ENCODE measurements around the gene CNTN4. TPM values are rescaled to one million over a fixed set of nuclear protein-coding genes. Genes with fewer than 3 reads are reported as not detected.

CNTN4 gene
- total RNA-seq, 1 experiment from 2014 or later, result 1.6 TPM

- Histone ChIP-seq H2BK12ac (ENCODE audit: insufficient read length, low read depth, low read length) (no peak overlapping the region), H3K4ac (ENCODE audit: low read depth, low read length) (no peak overlapping the region), H3K4me2 (ENCODE audit: insufficient read depth, insufficient read length, low read length) (no peak overlapping the region), H3K23me2 (ENCODE audit: insufficient read length, low read depth, low read length, poor library complexity, severe bottlenecking) (no peaks in the 10 kb centered on the region), H2AFZ (ENCODE audit: low read length) (no peak overlapping the region), H2BK15ac (ENCODE audit: low read depth, low read length) (no peak overlapping the region), H3K14ac (ENCODE audit: insufficient read depth, low read length) (no peak overlapping the region), H3K79me1 (ENCODE audit: insufficient read depth, low read depth, low read length, poor library complexity, severe bottlenecking) (no peaks in the 10 kb centered on the region), H4K91ac (ENCODE audit: insufficient read length, low read depth, low read length) (no peak overlapping the region), H3K23ac (ENCODE audit: insufficient read length, low read depth, low read length) (no peak overlapping the region), H4K8ac (replicated peaks; ENCODE audit: insufficient read length, low read depth, low read length) (no peak overlapping the region), H2BK20ac (ENCODE audit: low read depth, low read length, poor library complexity, severe bottlenecking) (no peak overlapping the region), H3K27me3 (ENCODE audit: insufficient read depth, low read length) (no peaks in the 10 kb centered on the region), H3K27ac (ENCODE audit: insufficient read length, low read depth, low read length) (no peak overlapping the region), H3T11ph (ENCODE audit: low read length) (no peak overlapping the region), H4K20me1 (ENCODE audit: control insufficient read depth, insufficient read depth, insufficient read length) (no peaks in the 10 kb centered on the region), H2BK120ac (ENCODE audit: low read depth, low read length, poor library complexity, severe bottlenecking) (no peak overlapping the region), H4K5ac (ENCODE audit: insufficient read length, low read depth, low read length) (no peak overlapping the region), H3K9me3 (ENCODE audit: control insufficient read depth, low read depth, low read length) (no peaks in the 10 kb centered on the region), H3K4me1 (ENCODE audit: insufficient read depth, low read length) (no peaks in the 10 kb centered on the region; the same call in 1 of the 2 replicates), H3K9ac (ENCODE audit: extremely low read depth, insufficient read length, low read length) (no peak overlapping the region), H3K79me2 (ENCODE audit: insufficient read depth, low read length) (no peaks in the 10 kb centered on the region), H3K18ac (ENCODE audit: insufficient read length, low read depth, low read length) (no peak overlapping the region), H3K56ac (ENCODE audit: insufficient read length, low read depth, low read length) (no peak overlapping the region), H2AK5ac (ENCODE audit: insufficient read length, low read length) (no peak overlapping the region), H2BK5ac (ENCODE audit: insufficient read length, low read length) (no peak overlapping the region)
- no peaks in the 10 kb centered on the region for H3K4me1 Mint-ChIP-seq
- no peak overlapping the region for H3K4me3 Mint-ChIP-seq
- TF ChIP-seq CTCF (conservative IDR thresholded peaks at IDR 0.05), result no peak
- H3K36me3 Mint-ChIP-seq (ENCODE audit: insufficient read depth in 1 of 3, low read depth in 3 of 3), result no peaks in the 10 kb centered on the region
- H3K27me3 Mint-ChIP-seq (ENCODE audit: low read depth), result no peaks in the 10 kb centered on the region
- WGBS (ENCODE audit: extremely low coverage, insufficient read length, low lambda C conversion rate), result no CpG with 5 or more reads among the region's 5 CpGs
- no peak for DNase-seq
- H3K9me3 Mint-ChIP-seq, result no peaks in the 10 kb centered on the region
- no peak overlapping the region for H3K27ac Mint-ChIP-seq
These were observed 723.9 kb downstream of the CNTN4 start for GRCh38 chr3:2822611-2823010.

Data from H9 (cell line).